ENCODE results near the gene RRP36.

RRP36 gene

GRCh38 chr6:42978487-42978838 lies 43.0 kb upstream of the RRP36 start (continued):
- TF ChIP-seq ZNF449 (tag by site-specific recombination; IDR thresholded peaks at IDR 0.05): peak; percentile 63; the same call in 1 of the 2 replicates
- no peak for TF ChIP-seq ZNF677 (tag by site-specific recombination; IDR thresholded peaks at IDR 0.05)
- no peak for TF ChIP-seq ZNF132 (tag by site-specific recombination; IDR thresholded peaks at IDR 0.05; ENCODE audit: borderline replicate concordance)
- TF ChIP-seq ZNF596 (tag by site-specific recombination; IDR thresholded peaks at IDR 0.05): no peak
- TF ChIP-seq ZNF335 (tag by site-specific recombination; conservative IDR thresholded peaks at IDR 0.05): peak; percentile 75
- TF ChIP-seq ZNF514 (tag by site-specific recombination; IDR thresholded peaks at IDR 0.05): no peak
- TF ChIP-seq ZNF433 (tag by site-specific recombination; IDR thresholded peaks at IDR 0.05; ENCODE audit: low read depth): no peak
- peak; percentile 25 for TF ChIP-seq PATZ1 (tag by site-specific recombination; IDR thresholded peaks at IDR 0.05)
- no peak for TF ChIP-seq SP7 (tag by site-specific recombination; IDR thresholded peaks at IDR 0.05)
- TF ChIP-seq OVOL3 (tag by site-specific recombination; IDR thresholded peaks at IDR 0.05): no peak
- TF ChIP-seq ZBTB44 (tag by site-specific recombination; IDR thresholded peaks at IDR 0.05): no peak
- TF ChIP-seq ZNF292 (tag by site-specific recombination; IDR thresholded peaks at IDR 0.05; ENCODE audit: borderline replicate concordance, low read depth): no peak
- no peak for TF ChIP-seq MEIS1 (CRISPR knock-in tag; IDR thresholded peaks at IDR 0.05; ENCODE audit: borderline replicate concordance)
- TF ChIP-seq ZNF138 (tag by site-specific recombination; IDR thresholded peaks at IDR 0.05; ENCODE audit: borderline replicate concordance): no peak
- TF ChIP-seq SP3 (tag by site-specific recombination; IDR thresholded peaks at IDR 0.05): no peak
- no peak for TF ChIP-seq ZNF530 (tag by site-specific recombination; IDR thresholded peaks at IDR 0.05; ENCODE audit: low read depth)
- TF ChIP-seq REST (tag by site-specific recombination; IDR thresholded peaks at IDR 0.05): no peak
- TF ChIP-seq ZNF175 (tag by site-specific recombination; IDR thresholded peaks at IDR 0.05): no peak
- no peak; the same call in 1 of the 2 replicates for TF ChIP-seq KLF9 (tag by site-specific recombination; IDR thresholded peaks at IDR 0.05; ENCODE audit: low read depth)
- no peak for TF ChIP-seq AEBP2 (tag by site-specific recombination; IDR thresholded peaks at IDR 0.05; ENCODE audit: borderline replicate concordance)
- no peak for TF ChIP-seq ZNF488 (tag by site-specific recombination; IDR thresholded peaks at IDR 0.05)
- TF ChIP-seq ZBTB49 (tag by site-specific recombination; IDR thresholded peaks at IDR 0.05; ENCODE audit: low read depth): no peak
- TF ChIP-seq MZF1 (tag by site-specific recombination; IDR thresholded peaks at IDR 0.05; ENCODE audit: borderline replicate concordance): no peak
- 0 out of 2 replicates have a peak, but pooled peaks have one; percentile 19 for TF ChIP-seq ZSCAN5A (tag by site-specific recombination; IDR thresholded peaks at IDR 0.05)
- TF ChIP-seq TRIM28 (IDR thresholded peaks at IDR 0.05; ENCODE audit: borderline replicate concordance, low read length): no peak
